DOHH2 (cell line): ENCODE results near the gene SLC22A4.

Experiments
- H3F3A ChIP-seq: fragments of 200-600 bp; sonication (generic), shearing (Covaris generic); 2 replicates; pipeline ENCODE4 v1.6.0; 2016; ENCODE audit warnings: antibody characterized with exemption, mild to moderate bottlenecking; ENCODE audit not compliant: control insufficient read depth, insufficient read depth
- H3K27ac ChIP-seq: fragments of 200-600 bp; sonication (generic); 2 replicates; pipeline ENCODE4 v1.5.1; 2014; ENCODE audit warnings: low read depth, mild to moderate bottlenecking, low read length, moderate library complexity
- H3K27me3 ChIP-seq: fragments of 200-600 bp; sonication (generic); 2 replicates; pipeline ENCODE4 v1.6.1; 2014; ENCODE audit warnings: mild to moderate bottlenecking, low read length, mixed read lengths; ENCODE audit not compliant: control insufficient read depth
- H3K36me3 ChIP-seq: fragments of 200-600 bp; sonication (generic); 2 replicates; pipeline ENCODE4 v1.6.1; 2014; ENCODE audit warnings: mild to moderate bottlenecking, low read length, moderate library complexity, mixed read lengths; ENCODE audit not compliant: control insufficient read depth
- H3K4me1 ChIP-seq: fragments of 200-600 bp; sonication (generic); 2 replicates; pipeline ENCODE4 v1.6.1; 2014; ENCODE audit warnings: mild to moderate bottlenecking, low read length, mixed read lengths; ENCODE audit not compliant: control insufficient read depth
- H3K4me2 ChIP-seq: fragments of 200-600 bp; sonication (generic); 2 replicates; pipeline ENCODE4 v1.6.0; 2014; ENCODE audit warnings: mild to moderate bottlenecking, low read length, moderate library complexity
- H3K4me3 ChIP-seq: fragments of 200-600 bp; sonication (generic); 2 replicates; pipeline ENCODE4 v1.5.1; 2014; ENCODE audit warnings: mild to moderate bottlenecking, low read length, mixed read lengths
- H3K79me2 ChIP-seq: fragments of 200-600 bp; sonication (generic); 2 replicates; pipeline ENCODE4 v1.6.1; 2014; ENCODE audit warnings: mild to moderate bottlenecking, low read length, mixed read lengths; ENCODE audit not compliant: control insufficient read depth
- H3K9me2 ChIP-seq: fragments of 200-600 bp; sonication (generic); replicated peaks from 2 replicates; pipeline ENCODE4 v1.6.1; 2014; ENCODE audit warnings: mild to moderate bottlenecking, low read length, mixed read lengths; ENCODE audit not compliant: control insufficient read depth
- H3K9me3 ChIP-seq: fragments of 200-600 bp; sonication (generic); 2 replicates; pipeline ENCODE4 v1.6.1; 2014; ENCODE audit warnings: antibody characterized with exemption, low read length, mixed read lengths; ENCODE audit not compliant: control insufficient read depth, insufficient read depth
- H4K20me1 ChIP-seq: fragments of 200-600 bp; sonication (generic); 2 replicates; pipeline ENCODE4 v1.6.0; 2014; ENCODE audit warnings: low read depth, mild to moderate bottlenecking, antibody characterized with exemption, low read length, moderate library complexity; ENCODE audit not compliant: control insufficient read depth, insufficient read depth
- CTCF ChIP-seq: fragments of 200-600 bp; sonication (generic); IDR thresholded peaks from one replicate; pipeline ENCODE4 v1.5.1; 2014; ENCODE audit warnings: antibody characterized with exemption, mild to moderate bottlenecking, low read depth, low read length; ENCODE audit not compliant: poor library complexity, severe bottlenecking
- EZH2phosphoT487 ChIP-seq: fragments of 200-600 bp; sonication (generic); IDR thresholded peaks from 2 replicates; pipeline ENCODE4 v1.6.1; 2017; ENCODE audit warnings: borderline replicate concordance, mild to moderate bottlenecking, antibody characterized with exemption, low read length, moderate library complexity, mixed read lengths

SLC22A4 gene

DNA sequence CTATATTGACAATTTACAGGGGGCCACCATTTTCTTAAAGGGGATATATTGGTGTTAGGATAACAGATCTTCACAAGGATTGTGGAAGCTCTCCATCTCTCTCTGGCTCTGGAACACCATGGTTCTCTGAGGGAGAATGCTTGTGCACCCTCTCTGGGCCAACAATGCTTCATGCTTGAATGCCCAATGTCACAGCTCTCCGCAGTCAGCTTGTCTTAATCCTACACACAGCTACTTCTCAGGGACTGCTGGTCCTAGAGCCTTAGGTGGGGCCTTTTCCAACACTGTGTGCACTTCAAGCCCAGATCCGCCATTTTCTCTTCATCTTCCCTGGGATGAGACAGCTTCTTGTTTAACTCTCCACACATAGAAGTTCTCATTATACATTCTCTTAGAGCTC lies 43.6 kb upstream of the SLC22A4 start:
- Histone ChIP-seq H3K27ac (no peak overlapping the region), H3K79me2 (no peaks in the 10 kb centered on the region), H3F3A (no peaks in the 10 kb centered on the region), H3K4me3 (no peak overlapping the region), H3K4me2 (no peak overlapping the region), H3K36me3 (no peaks in the 10 kb centered on the region), H4K20me1 (no peaks in the 10 kb centered on the region), H3K27me3 (no peaks in the 10 kb centered on the region), H3K9me2 (no peaks in the 10 kb centered on the region), H3K4me1 (no peaks in the 10 kb centered on the region), H3K9me3 (no peaks in the 10 kb centered on the region)
- TF ChIP-seq EZH2phosphoT487 = no peak
- TF ChIP-seq CTCF = no peak

DNA sequence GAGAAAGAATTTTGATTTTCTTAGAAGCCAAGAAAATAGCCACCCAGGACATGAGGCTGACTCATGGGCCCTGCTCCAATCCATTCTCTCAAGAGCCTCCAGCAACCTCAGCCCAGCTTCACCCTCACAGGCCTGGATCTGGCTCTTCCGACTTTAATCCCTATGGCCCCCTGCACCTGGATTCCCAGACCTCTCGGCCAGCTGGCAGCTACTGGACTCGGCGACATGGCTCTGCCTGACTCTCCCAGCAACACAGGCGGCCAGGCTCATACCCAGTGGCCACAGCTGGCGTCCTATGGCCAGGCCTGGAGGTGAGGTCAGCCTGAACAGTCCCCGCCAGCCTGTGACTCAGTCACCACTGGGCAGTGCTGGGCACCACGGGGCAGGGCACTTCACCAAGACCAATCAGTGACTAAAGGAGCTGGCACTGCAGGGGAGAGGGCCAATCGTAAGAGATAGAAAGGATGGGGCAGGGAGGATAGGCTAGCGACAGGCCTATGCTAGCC lies 42.9 kb upstream of the SLC22A4 start:
- Histone ChIP-seq H3K4me1 (no peaks in the 10 kb centered on the region), H3K4me2 (no peak overlapping the region)

DNA sequence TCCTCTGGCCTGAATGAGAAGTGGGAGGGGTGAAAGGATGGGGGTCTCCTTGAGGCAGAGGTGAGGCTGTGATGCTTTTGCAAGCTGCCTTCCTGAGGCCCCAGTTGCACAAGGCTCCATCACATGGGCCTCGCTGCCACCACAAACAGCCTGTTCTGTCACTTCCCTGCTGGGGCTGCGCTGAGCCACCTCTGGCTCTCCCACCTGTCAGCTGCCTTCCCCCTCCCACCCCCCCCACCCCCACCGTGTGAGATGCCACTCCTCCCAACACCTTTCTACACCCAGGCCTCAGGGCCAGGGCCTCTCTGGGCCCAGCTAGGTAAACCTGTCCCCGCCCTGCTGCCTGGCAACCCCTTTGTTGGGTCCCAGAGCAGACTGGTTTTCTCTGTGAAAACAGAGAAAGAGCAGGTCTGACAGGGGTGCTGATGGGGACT lies 41.2 kb upstream of the SLC22A4 start:
- Histone ChIP-seq H3K9me3 (no peaks in the 10 kb centered on the region), H3K27ac (no peak overlapping the region), H3K36me3 (no peaks in the 10 kb centered on the region), H3K9me2 (no peaks in the 10 kb centered on the region), H3F3A (no peaks in the 10 kb centered on the region), H3K27me3 (no peaks in the 10 kb centered on the region), H3K4me2 (no peak overlapping the region), H3K79me2 (no peaks in the 10 kb centered on the region), H3K4me1 (no peaks in the 10 kb centered on the region), H4K20me1 (no peaks in the 10 kb centered on the region), H3K4me3 (no peak overlapping the region)
- TF ChIP-seq CTCF = no peak
- TF ChIP-seq EZH2phosphoT487 = no peak

More for the DNA sequence above, 42.9 kb upstream of the SLC22A4 start:
- TF ChIP-seq EZH2phosphoT487 = no peak
- TF ChIP-seq CTCF = no peak
- no peaks in the 10 kb centered on the region for H3K9me3 ChIP-seq
- no peak overlapping the region for H3K27ac ChIP-seq
- no peaks in the 10 kb centered on the region for H3K36me3 ChIP-seq
- H3K79me2 ChIP-seq = no peaks in the 10 kb centered on the region
- no peaks in the 10 kb centered on the region for H3K9me2 ChIP-seq
- H4K20me1 ChIP-seq = no peaks in the 10 kb centered on the region
- no peak overlapping the region for H3K4me3 ChIP-seq
- H3F3A ChIP-seq = no peaks in the 10 kb centered on the region
- H3K27me3 ChIP-seq = no peaks in the 10 kb centered on the region
